ENCODE results near the gene CCDC78.

The CCDC78 gene

DNA sequence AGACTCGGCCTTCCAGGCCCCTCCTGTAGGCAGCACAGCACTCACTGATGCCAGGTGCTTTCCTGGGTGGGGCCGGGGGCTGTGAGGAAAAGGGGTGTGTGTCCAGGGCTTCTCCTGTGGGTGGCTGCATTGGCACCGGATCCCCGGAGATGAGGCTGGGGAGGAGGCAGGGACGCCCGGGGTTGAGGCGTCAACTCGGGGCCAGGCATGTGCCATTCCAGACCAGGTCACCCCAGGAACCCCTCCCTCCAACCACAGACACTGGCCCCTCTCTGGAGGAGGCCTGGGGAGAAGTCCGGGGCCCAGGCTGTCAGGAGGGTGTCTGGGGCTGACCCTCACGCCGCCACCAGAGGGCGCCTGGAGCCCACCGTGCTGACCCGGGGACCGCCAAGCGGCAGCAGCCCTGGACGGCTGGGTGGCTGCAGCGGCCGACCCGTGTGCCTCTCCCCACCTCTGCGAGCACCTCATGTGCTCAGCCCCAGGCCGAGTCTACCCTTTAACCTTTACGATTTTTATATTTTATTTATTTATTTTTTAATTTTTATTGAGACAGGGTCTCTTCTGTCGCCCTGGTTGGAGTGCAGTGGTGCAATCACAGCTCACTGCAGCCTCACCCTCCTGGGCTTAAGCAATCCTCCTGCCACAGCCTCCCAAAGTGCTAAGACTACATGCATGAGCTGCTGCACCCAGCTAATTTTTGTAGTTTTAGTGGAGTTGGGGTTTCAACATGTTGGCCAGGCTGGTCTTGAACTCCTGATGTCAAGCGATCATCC is 14.5 kb downstream of the CCDC78 start:
- DNase-seq (ENCODE audit: low read depth in 2 of 2, low spot score in 1 of 2): peak; percentile 56 to 65

DNA sequence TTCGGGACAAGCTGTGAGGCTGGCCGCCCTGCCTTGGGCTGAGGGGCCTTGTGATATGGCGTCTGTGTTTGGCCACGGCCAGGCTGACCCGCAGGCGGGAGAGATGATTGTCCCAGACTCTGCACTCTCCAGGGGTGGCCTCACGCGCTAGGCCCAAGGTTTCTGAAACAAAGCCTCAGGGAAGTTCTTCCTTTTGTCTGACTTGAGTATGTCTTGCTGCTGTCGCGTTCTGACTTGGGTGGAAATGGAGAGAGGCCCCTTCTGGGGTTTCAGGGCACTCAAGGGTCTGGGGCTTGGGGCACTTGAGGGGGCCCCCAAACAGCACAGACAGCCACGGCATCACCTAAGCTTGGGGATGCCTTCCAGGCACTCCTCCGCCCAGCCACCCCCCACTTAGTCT is 15.2 kb downstream of the CCDC78 start:
- DNase-seq (ENCODE audit: low read depth in 2 of 2, low spot score in 1 of 2): no peak

DNA sequence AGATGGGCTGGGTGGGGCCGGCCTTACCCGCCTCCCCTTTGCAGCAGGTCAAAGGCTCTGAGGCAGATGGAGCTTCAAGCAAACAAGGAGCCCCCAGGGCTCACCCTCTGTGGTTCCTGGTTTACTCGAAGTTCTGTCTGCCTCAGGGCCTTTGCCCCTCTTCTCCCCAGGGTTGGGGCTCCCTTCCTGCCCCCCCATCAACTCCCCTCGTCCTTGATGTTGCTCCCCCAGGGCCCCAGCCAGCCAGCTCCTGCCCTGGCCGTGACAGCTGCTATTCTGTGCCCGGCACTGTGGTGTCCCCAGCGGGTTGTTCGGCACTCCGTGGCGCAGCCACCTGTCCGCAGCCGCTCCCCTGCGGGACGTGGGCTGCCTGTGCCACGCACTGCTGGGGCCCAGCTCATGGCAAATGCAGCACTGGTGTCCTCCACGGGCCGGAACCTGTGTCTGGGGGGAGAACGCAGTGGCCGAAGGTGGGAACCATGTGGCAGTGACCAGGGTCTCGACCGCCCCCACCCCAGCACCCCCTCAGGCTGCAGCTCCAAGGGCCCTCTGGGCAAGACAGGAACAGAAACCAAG is 15.7 kb downstream of the CCDC78 start:
- no peak for DNase-seq (ENCODE audit: low read depth in 2 of 2, low spot score in 1 of 2)

GRCh38 chr16:709566-710499 is 16.4 kb downstream of the CCDC78 start:
- DNase-seq (ENCODE audit: low read depth in 2 of 2, low spot score in 1 of 2): no peak

DNA sequence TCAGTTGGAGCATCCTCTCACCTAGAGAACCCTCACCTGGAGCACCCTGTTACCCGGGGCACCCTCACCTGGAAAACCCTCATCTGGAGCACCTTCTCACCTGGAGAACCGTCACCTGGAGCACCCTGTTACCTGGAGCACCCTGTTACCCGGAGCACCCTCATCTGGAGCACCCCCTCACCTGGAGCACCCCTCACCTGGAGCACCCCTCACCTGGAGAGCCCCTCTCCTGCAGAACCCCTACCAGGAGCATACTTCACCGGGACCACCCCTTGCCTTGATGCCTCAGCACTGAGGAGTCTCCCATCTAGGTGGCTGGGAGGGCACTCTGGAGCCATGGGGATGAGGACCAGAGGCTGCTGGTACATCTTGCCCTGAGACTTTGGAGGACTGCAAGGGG is 17.3 kb downstream of the CCDC78 start:
- DNase-seq (ENCODE audit: low read depth in 2 of 2, low spot score in 1 of 2): no peak

- DNase-seq (ENCODE audit: low read depth in 2 of 2, low spot score in 1 of 2): no peak
These were observed 18.2 kb downstream of the CCDC78 start for GRCh38 chr16:708019-708418.

DNA sequence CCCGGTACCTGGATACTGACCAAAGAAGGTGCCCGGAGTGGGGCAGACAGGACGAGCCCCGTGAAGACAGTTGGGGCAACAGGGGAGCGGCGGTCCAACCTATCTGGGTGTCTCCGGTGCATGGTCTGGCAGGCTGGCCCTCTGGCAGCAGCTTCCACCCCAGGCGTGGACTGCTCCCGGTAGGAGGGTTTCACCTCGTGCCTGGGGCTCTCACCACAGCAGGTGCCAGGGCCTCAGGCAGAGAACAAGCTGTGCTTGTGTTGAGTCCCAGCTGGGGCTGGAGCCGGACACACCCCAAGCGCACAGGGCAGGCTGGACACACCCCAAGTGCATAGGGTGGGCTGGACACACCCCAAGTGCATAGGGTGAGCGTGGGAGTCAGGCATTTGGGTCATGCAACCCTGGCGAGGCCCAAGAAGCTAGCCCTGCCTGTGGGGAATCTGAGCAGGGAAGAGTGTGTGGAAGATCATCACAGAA is 19.1 kb downstream of the CCDC78 start:
- DNase-seq (ENCODE audit: low read depth in 2 of 2, low spot score in 1 of 2): no peak

GRCh38 chr16:706189-707061 is 19.8 kb downstream of the CCDC78 start:
- no peak for DNase-seq (ENCODE audit: low read depth in 2 of 2, low spot score in 1 of 2)

DNA sequence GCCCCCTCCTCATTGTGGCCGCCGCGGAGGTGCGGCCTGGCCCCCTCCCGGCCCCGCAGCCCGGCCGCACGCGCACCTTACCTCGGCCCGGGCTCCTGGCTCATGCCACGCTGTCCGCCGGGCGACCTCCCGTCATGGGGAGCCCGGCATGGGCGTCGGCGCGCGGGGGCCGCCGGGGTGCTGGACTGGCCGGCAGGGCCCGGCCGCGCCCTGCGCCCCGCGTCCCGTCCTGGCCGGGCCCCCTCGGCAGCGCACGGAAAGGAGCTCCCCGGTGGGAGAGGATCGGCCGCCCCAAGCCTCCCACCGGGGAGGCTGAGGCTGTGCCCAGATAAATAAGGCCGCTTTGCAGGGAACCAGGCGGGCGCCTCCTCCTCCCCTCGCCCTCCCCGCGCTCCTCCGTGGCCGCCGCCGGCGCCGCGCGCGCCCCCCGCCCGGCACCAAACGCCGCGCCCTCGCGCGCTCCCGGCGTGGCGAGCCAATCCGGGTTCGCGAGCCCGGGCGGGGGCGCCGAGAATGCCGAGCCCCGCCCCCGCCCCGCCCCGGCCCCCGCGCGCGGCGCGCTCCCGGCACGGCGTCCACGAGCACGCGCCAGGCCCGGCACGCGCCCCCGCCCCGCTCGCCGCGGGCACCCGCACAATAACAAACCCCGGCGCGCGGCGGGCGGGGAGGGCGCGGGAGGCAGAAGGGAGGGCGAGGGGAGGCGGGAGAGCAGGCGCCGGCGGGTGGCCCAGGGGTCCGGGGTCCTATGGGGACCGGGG is 20.6 kb downstream of the CCDC78 start, which contains the start of gene FBXL16:
Gene FBXL16 (minus strand): TSS at position 371 of the 758 bp plus-strand sequence. CDS start 8,396 bp downstream, outside the sequence.
- DNase-seq (ENCODE audit: low read depth in 2 of 2, low spot score in 1 of 2): no peak

GRCh38 chr16:704552-705380 is 21.5 kb downstream of the CCDC78 start:
- DNase-seq (ENCODE audit: low read depth in 2 of 2, low spot score in 1 of 2): no peak

GRCh38 chr16:704047-704446 is 22.2 kb downstream of the CCDC78 start:
- no peak for DNase-seq (ENCODE audit: low read depth in 2 of 2, low spot score in 1 of 2)

DNA sequence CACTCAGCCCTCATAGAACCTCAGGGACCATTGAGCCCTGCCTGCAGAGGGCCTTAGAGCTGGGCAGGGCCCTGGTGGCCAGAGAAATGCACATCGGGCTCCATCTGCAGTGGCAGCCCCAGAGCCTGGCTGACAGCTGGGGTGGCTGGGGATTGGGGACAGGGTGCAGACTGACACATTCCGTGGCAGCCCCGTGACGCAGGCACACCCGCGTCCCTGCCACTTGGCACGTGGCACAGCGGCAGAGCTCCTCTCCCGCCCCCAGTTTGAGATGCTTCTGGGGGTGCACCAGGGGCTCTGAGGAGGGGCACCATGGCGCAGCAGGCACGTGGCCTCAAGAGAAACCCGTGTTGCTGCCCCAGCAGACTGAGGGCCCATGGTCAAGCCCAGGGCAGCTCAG is 22.8 kb downstream of the CCDC78 start:
- DNase-seq (ENCODE audit: low read depth in 2 of 2, low spot score in 1 of 2): no peak

- DNase-seq (ENCODE audit: low read depth in 2 of 2, low spot score in 1 of 2): no peak
These were observed 23.9 kb downstream of the CCDC78 start for GRCh38 chr16:702341-702740.

DNA sequence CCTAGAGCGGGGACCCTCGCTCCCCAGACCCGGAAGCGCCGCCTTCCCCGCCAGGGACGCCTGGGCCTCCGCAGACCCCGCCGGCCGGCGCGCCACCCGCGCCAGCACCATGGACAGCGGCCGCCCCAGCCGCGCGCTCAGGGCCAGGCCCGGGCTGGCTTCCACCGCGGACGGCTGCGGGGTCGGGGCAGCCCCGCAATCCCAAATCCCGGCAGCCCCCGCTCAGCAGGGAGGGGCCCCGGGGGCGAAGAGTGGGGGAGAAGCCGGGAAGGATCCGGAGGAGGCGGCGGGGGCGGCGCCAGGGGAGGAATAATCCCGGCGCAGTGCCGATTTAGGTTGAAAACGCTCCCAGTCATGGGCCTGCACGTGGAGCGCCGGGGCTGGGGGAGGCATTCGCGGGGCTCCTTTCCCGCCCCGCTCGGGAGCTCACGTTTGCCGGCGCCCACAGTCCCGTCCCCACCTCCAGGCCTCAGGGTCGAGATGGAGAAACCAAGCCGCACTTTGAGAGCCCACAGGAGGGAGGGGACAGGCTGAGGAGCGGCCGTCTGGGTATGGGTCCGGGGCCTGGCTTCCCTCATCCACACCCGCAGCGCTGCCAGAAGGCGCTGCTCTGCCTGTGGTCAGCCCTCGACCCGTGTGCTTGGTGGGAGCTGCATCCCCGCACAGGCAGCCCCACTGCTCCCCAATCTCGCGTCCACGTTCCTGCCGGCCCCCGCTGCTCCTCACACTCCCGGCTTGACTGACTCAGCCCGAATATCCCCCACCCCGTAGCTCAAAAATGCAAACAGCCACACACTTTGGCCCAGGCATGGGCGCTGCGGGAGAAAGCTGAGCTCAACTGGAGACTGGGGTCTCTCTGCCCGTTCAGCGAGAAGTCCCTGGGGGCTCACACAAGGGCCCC is 25.3 kb downstream of the CCDC78 start:
- no peak for DNase-seq (ENCODE audit: low read depth in 2 of 2, low spot score in 1 of 2)

DNA sequence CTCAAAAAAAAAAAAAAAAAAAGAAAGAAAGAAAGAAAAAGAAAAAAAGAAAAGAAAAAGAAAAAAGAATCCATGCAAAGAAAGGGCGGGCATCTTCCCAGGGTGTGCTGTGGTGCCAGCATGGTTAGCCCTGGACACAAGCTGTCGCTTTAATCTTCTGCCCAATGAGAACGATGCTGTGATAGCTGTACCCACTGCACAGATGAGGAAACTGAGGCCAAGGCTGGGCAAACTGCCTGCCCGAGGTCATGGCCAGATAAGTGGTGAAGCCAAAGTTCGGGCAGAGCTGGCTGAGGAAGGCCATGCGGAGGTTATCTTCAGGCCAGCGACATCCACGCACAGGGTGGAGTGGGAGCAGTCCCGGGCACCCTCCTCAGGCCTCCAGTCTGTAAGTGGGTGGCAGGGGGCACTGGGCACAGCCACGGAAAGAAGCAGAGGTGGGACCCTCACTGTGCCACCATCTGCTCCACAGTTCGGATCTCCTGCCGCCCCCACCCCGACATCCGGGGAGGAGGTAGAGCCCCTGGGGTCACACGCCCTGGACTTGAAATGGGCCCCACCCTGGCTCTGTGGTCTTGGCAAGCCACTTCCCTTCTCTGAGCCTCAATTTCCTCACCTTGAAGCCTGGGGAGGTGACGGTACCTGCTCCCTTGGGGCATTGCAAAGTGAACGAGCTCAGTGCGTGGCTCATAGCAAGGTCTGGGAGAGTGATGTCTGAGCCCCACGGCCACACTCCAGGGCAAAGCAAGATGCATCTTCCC is 27.2 kb downstream of the CCDC78 start:
- no peak for DNase-seq (ENCODE audit: low read depth in 2 of 2, low spot score in 1 of 2)

DNA sequence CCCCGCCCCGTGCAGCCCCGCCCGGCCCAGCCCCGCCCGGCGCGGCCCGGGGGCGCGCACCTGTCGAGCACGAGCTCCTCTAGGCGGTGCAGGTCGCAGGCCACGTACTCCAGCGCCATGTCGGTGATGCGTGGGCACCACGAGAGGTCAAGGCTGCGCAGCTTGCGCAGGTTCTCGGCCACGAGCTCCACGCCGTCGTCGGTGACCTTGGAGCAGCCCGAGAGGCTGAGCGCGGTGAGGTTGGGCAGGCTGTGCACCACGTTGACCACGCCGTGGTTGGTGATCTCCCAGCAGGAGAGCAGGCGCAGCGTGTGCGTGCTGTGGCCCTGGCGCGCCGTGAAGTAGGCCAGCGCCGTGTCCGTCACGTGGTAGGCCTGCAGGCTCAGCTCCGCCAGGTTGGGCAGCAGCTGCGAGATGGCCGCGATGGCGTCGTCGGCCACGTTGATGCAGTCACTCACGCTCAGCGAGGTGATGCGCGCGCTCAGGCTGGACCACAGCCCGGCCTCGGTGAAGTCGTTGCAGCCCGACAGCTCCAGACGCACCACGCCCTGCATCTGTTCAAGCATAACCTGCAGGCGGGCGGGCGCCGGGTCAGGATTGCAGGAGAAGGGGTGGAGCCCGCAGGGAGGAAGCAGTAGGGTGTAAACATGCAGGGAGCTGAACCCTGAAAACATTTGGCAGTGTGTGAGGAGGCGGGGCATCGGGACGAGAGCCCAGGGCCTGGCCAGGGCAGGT is 30.7 kb downstream of the CCDC78 start:
- DNase-seq (ENCODE audit: low read depth in 2 of 2, low spot score in 1 of 2): peak in 1 of 2 donors; percentile 43
